Endometrium (tissue), 2 donors: ENCODE measurements around the gene COL18A1.
"Not testable (repeated sequence)": the region's sequence is repeated elsewhere in the genome, so short reads cannot be mapped to it uniquely, and the experiment has no call there.

Experiments
- FAIRE-seq: peaks from 2 replicates; lab custom pipeline; 2012; peaks lifted over from hg19 to GRCh38; lab: Jason Lieb, UNC
- donor health status: control.
- donor health status: control.

The COL18A1 gene

GRCh38 chr21:45441431-45442255, 36.7 kb downstream of the COL18A1 start:
- FAIRE-seq: no peak

GRCh38 chr21:45442276-45442675, 37.3 kb downstream of the COL18A1 start:
- no peak for FAIRE-seq

- not testable (repeated sequence) for FAIRE-seq
Observed at GRCh38 chr21:45442686-45443594, 38.0 kb downstream of the COL18A1 start.

DNA sequence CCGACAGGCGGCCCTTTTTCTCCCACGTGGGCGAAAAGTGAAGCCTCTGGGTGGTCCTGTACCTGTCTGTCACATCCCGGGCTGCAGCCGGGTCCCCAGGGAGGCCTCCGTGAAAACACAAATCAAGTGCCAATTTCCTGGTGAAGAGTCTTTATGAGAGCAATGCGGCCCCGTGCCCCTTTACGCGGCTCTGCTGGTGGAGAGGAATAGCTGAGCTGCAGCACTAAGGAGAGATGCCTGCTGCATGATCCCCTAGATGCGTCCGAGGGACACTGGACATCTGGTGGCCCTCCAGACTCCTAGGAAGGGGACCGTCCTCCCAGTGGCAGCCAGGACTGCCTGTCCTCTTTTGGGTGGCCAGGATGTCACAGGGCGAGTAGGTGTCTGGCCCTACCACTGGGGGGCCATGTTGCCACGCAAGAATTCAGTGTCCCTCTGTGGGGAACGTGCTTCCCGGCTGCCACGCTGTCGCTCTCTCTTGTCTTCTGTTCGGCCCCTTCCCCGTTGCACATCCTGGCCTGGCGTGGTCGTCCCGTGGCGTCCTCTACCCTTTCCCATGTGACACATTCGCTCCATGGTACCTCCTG, 38.7 kb downstream of the COL18A1 start:
- FAIRE-seq: no peak

- FAIRE-seq: no peak
Observed at GRCh38 chr21:45444385-45444784, 39.4 kb downstream of the COL18A1 start.

DNA sequence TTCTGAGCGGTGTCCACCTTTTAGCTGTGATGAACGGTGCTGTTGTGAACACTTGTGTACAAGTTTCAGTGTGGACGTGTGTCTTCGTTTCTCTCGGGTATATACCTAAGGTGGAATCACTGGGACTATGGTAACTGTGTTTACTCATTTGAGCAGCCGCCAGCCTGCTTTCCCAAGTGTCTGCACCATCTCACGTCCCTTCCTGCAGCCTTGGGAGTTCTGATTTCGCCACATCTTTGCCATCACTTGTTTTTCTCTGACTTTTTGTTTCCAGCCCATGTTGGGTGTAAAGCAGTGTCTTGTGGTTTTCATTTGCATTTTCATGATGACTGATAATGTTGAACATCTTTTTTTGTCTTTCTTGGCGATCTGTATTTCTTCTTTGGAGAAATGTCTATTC, 40.4 kb downstream of the COL18A1 start:
- no peak for FAIRE-seq

DNA sequence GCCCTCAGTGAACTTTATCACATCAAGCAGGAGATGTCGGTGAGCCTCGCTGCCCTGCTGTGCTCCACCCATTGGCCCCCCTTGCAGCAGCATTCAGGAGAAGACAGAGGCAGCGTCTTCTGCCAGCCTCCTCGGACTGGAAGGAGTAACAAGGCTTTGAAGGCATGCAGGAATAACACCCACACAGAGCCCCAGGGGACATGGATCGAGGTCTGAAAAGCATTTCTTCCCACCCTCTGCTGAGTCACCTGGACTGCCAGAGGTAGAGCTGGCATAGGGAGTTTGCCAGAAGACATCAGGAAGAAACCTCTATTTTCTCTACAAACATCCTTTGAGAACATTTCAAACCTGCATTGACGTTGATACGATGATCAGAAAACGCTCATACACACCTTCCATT, 42.9 kb downstream of the COL18A1 start:
- no peak for FAIRE-seq

GRCh38 chr21:45448283-45448809, 43.4 kb downstream of the COL18A1 start:
- FAIRE-seq: no peak

- no peak for FAIRE-seq
Observed at GRCh38 chr21:45448810-45449657, 44.1 kb downstream of the COL18A1 start.

- FAIRE-seq: no peak
Observed at GRCh38 chr21:45449658-45450422, 44.9 kb downstream of the COL18A1 start.

- FAIRE-seq: no peak
Observed at GRCh38 chr21:45450423-45451090, 45.6 kb downstream of the COL18A1 start.

DNA sequence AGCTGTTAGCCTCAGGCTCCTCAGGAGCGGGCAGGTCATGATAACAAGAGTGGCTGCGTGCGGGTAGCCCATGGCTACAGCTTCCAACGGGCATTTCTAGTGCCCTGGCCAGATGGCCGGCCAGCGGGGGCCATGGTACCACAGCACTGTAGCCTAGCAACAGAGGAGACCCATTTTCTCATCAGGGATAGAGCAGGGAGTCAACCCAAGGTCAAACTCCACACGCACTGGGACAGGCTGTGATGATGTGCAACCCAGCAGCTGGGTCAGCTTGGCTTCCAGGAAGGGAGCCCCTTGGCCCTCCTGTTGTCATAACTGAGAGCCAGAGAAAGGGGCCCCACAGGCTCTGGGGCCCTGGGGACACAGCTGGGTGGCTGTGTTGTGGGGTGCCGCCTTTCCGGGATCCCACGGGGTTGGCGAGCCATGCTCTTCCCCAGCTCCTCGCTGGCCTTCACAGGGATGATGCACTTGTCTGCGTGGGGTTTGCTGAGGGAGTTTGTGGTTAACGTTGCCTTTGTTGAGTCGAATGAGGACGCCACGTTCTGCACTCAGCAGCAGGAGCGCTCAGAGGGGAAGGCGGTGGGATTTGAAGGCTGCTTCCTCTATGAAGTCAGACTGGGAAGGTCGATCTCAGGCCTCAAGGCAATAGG, 46.3 kb downstream of the COL18A1 start:
- no peak for FAIRE-seq

DNA sequence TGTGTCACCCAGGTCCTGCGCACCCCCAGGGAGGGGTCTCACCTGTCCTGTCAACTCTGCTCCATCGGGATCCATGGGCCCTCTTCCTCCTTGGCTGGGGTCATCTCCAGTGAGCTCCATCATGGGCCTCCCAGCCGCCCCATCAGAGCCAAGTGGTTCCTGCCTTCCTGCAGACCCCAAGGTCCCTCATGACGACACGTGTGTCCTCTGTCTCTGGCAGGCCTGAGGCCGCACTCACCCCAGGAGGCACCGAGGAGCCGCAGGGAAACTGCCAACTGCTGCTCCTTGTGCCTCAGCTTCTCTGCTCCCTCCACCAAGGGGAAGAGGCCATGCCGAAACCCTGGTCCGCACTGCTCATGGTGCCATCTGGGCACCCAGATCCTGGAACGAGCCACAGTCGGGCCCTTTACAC, 46.8 kb downstream of the COL18A1 start:
- FAIRE-seq: no peak

- FAIRE-seq: no peak
Observed at GRCh38 chr21:45452696-45453307, 47.8 kb downstream of the COL18A1 start.

GRCh38 chr21:45453308-45453950, 48.5 kb downstream of the COL18A1 start:
- no peak for FAIRE-seq

GRCh38 chr21:45454060-45454925, 49.3 kb downstream of the COL18A1 start:
- no peak for FAIRE-seq

DNA sequence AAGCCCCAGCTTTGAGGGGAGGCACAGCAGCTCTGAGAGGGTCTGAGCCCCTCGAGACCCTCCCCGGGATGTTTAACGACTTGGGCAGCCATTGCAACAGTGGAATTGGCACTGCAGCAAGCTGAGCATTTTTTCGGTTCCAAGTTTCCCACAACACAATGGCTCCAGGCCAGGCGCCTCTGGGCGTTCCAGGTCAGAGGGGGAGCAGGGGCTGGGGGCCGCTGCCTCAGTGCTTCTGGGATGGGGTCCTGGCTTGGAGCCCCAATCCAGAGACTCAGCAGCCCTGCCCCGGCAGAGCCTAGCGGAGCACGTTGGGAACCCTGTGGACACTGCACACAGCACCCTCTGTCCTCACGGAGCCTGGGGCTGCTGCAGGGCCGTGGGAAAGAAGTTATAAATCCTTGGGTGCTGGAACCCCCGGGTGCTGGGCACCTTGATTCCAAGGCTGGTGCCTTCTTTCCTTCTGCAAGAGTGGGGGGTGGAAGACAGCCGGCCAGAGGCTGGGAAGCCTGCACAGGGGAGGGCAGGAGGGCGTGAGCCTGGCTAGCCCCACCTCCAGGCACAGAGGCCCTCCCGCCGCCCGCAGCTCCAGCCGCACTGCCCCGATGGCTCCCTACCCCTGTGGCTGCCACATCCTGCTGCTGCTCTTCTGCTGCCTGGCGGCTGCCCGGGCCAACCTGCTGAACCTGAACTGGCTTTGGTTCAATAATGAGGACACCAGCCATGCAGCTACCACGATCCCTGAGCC, 50.1 kb downstream of the COL18A1 start:
- FAIRE-seq: no peak
